Uterus (tissue), 2 donors: ENCODE results near the gene TARS1.

Source experiments
- POLR2A ChIP-seq, 2 donors: fragments of 450-650 bp; IDR thresholded peaks; one replicate each; pipeline ENCODE4 v1.6.1; 2016; ENCODE audit warnings: antibody characterized with exemption in 2 of 2, mild to moderate bottlenecking in 1 of 2, moderate library complexity in 1 of 2
- TF ChIP-seq, protein P1 (sequence below), 4 experiments: fragments of 200-600 bp in 2 of 4; fragments of 450-650 bp in 2 of 4; sonication (generic) in 2 of 4; IDR thresholded peaks; one replicate each; pipeline ENCODE4 v1.5.1; 2016 to 2019; ENCODE audit warnings: antibody characterized with exemption in 4 of 4, mild to moderate bottlenecking in 2 of 4, moderate library complexity in 1 of 4

GRCh38 chr5:33408816-33409215, 31.9 kb upstream of the TARS1 start:
- TF ChIP-seq POLR2A (IDR thresholded peaks at IDR 0.05): no peak
- TF ChIP-seq, protein P1, sequence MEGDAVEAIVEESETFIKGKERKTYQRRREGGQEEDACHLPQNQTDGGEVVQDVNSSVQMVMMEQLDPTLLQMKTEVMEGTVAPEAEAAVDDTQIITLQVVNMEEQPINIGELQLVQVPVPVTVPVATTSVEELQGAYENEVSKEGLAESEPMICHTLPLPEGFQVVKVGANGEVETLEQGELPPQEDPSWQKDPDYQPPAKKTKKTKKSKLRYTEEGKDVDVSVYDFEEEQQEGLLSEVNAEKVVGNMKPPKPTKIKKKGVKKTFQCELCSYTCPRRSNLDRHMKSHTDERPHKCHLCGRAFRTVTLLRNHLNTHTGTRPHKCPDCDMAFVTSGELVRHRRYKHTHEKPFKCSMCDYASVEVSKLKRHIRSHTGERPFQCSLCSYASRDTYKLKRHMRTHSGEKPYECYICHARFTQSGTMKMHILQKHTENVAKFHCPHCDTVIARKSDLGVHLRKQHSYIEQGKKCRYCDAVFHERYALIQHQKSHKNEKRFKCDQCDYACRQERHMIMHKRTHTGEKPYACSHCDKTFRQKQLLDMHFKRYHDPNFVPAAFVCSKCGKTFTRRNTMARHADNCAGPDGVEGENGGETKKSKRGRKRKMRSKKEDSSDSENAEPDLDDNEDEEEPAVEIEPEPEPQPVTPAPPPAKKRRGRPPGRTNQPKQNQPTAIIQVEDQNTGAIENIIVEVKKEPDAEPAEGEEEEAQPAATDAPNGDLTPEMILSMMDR (IDR thresholded peaks at IDR 0.05): no peak
